GM15510 (cell line): ENCODE results near the gene RAI1.

Experiments
- POLR2A ChIP-seq: IDR thresholded peaks from 3 replicates; pipeline ENCODE4 v1.6.1; 2011; ENCODE audit warnings: borderline replicate concordance; ENCODE audit not compliant: insufficient read length; ENCODE audit errors: extremely low read depth

RAI1 gene

GRCh38 chr17:17716837-17717523, 35.7 kb downstream of the RAI1 start:
- TF ChIP-seq POLR2A = no peak

- TF ChIP-seq POLR2A = no peak
These were observed 37.0 kb downstream of the RAI1 start for GRCh38 chr17:17718251-17718650.

- TF ChIP-seq POLR2A = no peak
These were observed 38.1 kb downstream of the RAI1 start for GRCh38 chr17:17719199-17719940.

GRCh38 chr17:17719966-17720543, 38.8 kb downstream of the RAI1 start:
- no peak for TF ChIP-seq POLR2A

- TF ChIP-seq POLR2A = no peak
These were observed 39.9 kb downstream of the RAI1 start for GRCh38 chr17:17721140-17721668.

GRCh38 chr17:17722081-17722905, 41.0 kb downstream of the RAI1 start:
- no peak for TF ChIP-seq POLR2A

- TF ChIP-seq POLR2A = no peak
These were observed 41.7 kb downstream of the RAI1 start for GRCh38 chr17:17722906-17723353.

- TF ChIP-seq POLR2A = no peak
These were observed 42.4 kb downstream of the RAI1 start for GRCh38 chr17:17723354-17724261.

- peak; percentile 30 for TF ChIP-seq POLR2A
These were observed 43.2 kb downstream of the RAI1 start for GRCh38 chr17:17724307-17725010.

- no peak for TF ChIP-seq POLR2A
These were observed 43.9 kb downstream of the RAI1 start for GRCh38 chr17:17725011-17725751.

GRCh38 chr17:17725752-17726457, 44.6 kb downstream of the RAI1 start:
- TF ChIP-seq POLR2A = no peak
